Fibroblast of skin of right biceps (primary cell): ENCODE results near the gene TTC29.
"Not testable (repeated sequence)": the region's sequence is repeated elsewhere in the genome, so short reads cannot be mapped to it uniquely, and the experiment has no call there.

Experiments used
- DNase-seq: peaks from one replicate; pipeline ENCODE4 v3.0.0-alpha.2; 2013

The TTC29 gene

DNA sequence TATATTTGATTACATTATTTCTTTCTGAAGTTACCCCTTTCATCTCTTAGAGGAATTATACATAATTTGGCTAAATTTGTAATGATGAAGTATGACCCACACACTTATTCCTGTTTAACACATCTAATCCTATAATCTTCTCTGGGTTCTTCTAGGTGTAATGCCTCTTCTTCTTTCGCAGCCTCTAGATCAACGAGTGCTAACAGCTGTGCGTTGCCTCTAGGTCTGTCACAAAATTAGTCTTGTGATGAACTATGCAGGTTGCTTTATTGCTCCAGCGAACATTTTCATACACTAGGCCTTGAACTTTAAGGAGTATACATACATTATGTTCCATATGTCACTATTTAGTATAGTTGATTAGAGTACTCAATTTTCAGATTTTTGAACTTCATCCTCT is 89.9 kb downstream of the TTC29 start:
- DNase-seq, result no peak

DNA sequence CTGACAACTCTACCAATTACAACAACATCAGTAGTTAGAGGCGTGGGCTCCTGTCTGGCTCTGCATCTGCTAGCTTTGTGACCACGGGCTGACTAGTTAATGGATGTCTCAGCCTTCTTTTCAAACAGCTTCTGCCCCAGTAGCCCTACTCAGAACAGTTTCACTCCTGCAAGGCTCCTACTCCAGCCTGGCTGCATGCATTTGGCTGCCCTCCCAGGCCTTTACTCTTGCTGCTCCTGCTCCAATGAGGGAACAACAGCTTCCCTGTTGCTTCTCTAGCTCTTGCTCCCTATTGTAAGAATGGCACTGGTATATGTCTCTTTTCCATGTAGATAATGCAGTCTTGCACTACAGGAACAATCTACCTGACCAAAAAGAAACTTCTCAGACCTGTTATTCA is 93.3 kb downstream of the TTC29 start:
- DNase-seq, result no peak

GRCh38 chr4:146847345-146847744 is 98.3 kb downstream of the TTC29 start:
- DNase-seq, result no peak

DNA sequence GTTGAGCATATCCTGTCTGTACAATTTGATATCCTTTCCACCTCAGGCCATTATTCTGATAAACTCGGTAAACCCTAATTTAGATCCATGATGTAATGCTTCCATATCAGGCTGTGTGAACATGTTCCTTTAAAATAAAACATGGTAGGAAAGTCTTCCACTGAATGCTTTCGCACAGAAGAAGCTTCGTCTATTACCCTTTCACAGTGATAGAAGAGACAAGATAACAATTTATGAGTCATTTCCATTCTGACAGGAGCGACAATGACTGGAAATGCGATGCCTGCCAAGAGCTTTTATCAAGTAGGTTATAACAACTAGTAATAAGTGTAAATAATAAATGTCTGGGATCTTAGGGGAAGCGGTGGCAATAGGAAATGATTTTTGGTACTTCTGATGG is 98.8 kb downstream of the TTC29 start:
- DNase-seq, result no peak

GRCh38 chr4:146844761-146845160 is 100.9 kb downstream of the TTC29 start:
- no peak for DNase-seq

- no peak for DNase-seq
These were observed 102.8 kb downstream of the TTC29 start for GRCh38 chr4:146842876-146843275.

GRCh38 chr4:146840731-146841130 is 104.9 kb downstream of the TTC29 start:
- no peak for DNase-seq

GRCh38 chr4:146835096-146835495 is 110.6 kb downstream of the TTC29 start:
- no peak for DNase-seq

DNA sequence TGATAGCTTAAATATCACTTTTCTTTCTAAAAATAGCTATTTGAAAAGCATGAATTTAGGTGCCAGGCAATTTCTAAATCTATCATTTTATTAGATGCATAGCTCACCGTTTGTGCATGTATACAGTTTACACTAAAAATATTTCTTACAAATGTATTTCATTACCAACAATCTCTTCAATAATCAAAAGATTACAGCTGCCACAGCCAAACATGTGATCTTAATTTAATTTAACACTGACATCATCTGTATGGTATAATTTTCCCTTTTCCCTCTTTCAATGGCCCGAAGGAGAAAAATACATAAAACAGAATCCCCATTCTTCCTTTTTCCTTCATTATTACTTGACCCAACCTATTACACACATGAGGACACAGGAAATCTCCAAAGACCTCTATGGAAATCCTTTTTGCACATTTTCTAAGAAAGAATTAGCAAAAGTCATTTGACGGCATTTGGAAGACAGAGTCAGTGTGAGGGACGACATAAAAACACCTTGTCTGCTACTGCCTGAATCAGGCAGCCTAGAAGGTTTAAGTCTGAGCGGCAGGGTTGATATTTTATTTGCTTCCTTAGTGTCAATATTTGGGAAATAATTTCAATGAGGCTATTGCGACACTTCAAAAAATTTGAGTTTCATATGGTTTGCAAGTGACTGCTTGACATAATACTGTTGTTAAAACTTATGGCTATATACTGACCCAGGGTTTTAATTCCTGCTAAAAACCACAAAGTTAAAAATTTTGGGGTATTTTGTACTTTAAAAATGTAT is 111.2 kb downstream of the TTC29 start:
- DNase-seq, result no peak

DNA sequence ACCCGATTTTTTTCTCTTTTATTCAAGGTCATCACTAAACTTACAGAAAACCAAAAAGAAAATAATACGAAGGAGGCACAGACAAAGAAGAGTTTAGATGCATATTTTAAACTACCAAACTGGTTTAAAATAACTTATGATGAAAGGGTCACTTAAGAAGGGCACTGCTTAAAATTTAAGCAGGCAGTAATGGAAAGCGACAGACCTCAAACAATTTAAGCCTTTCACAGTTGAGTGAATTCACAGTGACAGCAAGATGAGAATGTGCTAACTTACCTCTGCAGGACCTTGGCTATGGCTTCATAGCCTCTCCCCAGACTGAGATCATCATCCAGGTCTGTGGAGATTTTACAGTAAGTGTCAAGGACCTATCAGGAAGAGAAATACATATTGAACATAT is 112.1 kb downstream of the TTC29 start:
- no peak for DNase-seq

GRCh38 chr4:146822980-146823379 is 122.7 kb downstream of the TTC29 start:
- not testable (repeated sequence) for DNase-seq

DNA sequence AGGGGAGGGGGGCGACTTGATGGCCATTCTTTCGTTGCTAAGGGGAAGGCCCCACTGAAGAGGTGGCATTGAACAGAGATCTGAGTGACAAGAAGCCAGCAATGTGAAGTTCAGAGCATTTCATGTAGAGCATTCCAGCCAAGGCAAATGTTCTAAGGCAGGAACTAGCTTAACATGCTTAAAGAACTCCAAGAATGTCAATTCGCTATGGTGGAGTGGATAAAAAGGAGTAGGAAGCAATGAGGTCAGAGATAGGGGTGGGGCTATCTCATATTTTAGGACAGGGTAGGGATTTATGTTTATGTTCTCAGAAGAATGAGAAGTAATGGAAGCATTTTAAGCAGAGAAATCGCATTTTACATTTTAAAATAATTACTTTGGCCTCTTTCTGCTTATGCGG is 130.9 kb downstream of the TTC29 start:
- DNase-seq, result no peak

DNA sequence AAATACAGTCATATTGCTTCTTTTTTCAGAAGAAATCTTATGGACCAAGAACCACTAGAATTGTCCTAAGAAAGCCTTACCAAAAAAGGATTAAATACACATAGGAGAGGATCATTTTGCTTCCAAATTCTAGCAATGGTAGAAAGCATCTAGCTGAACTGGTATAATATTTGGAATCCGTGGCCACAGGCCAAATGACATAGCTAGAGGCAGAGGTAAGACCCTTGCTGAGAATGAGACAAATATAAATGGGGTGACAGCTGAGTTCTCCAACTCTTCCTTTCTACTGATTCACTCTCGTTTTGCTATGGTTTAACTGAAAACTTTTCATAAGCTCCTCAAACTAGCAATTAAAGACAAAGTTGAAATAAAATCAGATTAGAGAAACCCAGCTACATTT is 150.0 kb downstream of the TTC29 start:
- DNase-seq, result no peak

- DNase-seq, result no peak
These were observed 151.9 kb downstream of the TTC29 start for GRCh38 chr4:146793727-146794126.

DNA sequence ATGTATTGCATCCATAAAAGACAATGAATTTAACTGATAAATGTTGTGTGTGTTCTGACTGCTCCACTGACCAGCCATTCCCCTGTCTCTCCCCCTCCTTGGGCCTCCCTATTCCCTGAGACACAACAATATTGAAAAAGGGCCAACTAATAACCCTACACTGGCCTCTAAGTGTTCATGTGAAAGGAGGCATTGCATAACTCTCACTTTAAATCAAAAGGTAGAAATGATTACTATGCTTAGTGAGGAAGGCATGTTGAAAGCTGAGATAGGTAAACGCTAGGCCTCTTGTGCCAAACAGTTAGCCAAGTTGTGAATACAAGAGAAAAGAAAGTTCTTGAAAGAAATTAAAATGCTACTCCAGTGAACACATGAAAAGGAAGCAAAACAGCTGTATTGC is 154.2 kb downstream of the TTC29 start:
- DNase-seq, result no peak

DNA sequence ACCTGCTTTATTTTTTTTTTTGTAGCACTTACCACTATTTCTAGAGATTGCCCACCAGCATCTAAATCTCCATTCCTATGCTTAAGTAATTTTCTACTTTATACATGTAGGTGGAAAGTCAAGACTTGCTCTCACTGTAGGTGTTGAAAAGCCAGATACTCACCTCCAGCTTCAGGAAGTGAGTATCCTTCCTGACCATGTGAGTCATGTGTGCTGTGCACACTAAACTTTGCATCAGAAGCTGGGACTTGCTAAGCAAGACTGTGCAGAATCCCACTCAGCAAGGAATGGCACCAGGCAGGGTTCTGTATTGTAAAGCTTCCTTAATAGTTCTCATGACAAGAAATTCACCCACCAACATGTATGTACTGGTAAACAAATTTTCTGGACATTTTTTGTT is 155.1 kb downstream of the TTC29 start:
- DNase-seq, result no peak

GRCh38 chr4:146787731-146788130 is 157.9 kb downstream of the TTC29 start:
- DNase-seq, result no peak

DNA sequence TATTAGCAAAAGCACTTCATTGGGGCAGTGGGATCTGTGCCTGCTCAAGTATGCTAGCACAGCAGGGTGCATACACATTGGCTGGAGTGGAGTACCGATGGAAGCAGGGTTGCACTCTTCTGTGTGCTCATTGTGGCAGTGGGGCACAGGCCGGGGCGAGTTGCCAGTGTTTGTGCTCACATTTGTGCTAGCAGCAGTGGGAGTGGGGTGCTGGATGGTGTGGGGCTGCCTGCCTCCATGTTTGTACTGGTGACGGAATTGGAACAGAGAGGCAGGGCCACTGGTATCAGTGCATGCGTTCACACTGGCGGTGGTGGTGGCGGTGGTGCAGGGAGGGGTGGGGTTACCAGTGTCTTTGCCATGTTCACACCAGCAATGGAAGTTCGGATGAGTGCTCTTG is 169.0 kb downstream of the TTC29 start:
- DNase-seq, result no peak

- DNase-seq, result no peak
These were observed 182.1 kb downstream of the TTC29 start for GRCh38 chr4:146763560-146763959.

DNA sequence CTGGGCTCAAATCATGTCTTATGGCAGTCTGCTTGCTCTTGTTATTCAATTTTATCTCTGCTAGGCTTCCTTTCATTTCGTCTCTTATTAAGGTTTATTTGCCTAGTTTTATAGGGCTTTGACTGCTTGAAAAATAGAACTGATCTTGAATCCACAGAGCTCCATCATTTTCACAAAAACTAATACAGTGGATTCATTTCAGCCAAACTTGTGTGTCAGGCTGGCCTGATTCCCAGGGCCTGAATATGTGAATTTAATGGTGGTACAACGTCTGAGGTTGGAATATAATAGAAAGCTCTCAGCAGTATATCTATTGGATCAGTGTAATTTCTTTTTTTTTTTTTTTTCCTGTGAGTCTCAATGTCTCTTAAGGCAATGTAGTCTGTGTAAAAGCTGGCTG is 183.6 kb downstream of the TTC29 start:
- no peak for DNase-seq

DNA sequence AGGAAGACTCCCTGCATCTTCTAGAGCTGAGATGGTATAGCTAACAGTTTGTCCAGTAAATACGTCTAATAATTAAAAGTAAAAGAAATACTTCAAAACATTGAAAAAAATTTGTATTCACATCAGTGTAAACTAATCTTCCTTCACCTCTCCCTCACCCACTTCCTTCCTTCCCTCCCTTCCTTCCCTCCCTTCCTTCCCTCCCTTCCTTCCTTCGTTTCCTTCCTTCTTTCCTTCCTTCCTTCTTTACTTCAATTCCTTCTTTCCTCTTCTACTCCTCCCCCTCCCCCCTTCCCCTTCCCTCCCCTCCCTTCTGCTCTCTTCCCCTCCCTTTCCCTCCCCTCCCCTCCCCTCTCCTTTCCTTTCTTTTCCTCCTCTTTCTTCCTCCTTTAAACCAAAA is 203.2 kb downstream of the TTC29 start:
- no peak for DNase-seq

GRCh38 chr4:146739182-146739581 is 206.5 kb downstream of the TTC29 start:
- DNase-seq, result no peak

GRCh38 chr4:146723519-146723918 is 222.1 kb downstream of the TTC29 start:
- not testable (repeated sequence) for DNase-seq

DNA sequence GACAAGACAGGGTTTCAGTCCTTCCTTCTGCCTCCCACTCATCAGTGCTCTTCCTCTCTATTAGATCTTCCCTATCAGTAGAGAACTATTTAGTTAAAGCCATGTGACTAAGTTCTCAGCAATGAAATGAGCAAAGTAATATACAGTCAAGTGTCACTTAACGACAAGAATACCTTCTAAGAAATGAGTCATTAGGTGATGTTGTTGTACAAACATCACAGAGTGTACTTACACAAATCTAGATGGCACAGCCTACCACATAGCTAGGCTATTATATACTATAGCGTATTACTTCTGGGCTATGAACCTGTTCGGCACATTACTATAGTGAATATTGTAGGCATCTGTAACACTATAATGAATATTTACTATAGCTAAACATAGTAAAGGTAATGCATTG is 235.7 kb downstream of the TTC29 start:
- no peak for DNase-seq

DNA sequence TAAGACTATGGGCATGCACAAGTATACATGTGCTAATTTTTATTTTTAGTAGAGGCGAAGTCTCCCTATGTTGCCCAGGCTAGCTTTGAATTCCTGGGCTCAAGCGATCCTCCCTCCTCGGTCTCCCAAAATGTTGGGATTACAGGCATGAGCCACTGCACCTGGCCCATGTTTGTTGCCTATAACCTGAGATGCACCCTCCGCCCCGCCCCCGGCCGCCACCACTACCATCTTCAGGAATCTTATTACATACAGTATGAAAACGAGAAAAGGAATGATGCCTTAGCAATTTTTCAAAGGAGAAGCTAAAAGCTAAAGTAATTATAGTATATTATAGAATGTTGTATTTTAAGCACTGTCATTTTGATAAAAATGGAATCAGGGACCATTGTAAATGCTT is 245.8 kb downstream of the TTC29 start:
- no peak for DNase-seq
